Measurements from ENCODE around the gene PRR36. TPM values are rescaled to one million over a fixed set of nuclear protein-coding genes. Genes with fewer than 3 reads are reported as not detected.

PRR36 gene
- polyA plus RNA-seq, 10 donors, result 0.07 to 0.49 (median 0.30) TPM

GRCh38 chr19:7872306-7873204 is 1.6 kb downstream of the PRR36 start:
- DNase-seq, result no peak

DNA sequence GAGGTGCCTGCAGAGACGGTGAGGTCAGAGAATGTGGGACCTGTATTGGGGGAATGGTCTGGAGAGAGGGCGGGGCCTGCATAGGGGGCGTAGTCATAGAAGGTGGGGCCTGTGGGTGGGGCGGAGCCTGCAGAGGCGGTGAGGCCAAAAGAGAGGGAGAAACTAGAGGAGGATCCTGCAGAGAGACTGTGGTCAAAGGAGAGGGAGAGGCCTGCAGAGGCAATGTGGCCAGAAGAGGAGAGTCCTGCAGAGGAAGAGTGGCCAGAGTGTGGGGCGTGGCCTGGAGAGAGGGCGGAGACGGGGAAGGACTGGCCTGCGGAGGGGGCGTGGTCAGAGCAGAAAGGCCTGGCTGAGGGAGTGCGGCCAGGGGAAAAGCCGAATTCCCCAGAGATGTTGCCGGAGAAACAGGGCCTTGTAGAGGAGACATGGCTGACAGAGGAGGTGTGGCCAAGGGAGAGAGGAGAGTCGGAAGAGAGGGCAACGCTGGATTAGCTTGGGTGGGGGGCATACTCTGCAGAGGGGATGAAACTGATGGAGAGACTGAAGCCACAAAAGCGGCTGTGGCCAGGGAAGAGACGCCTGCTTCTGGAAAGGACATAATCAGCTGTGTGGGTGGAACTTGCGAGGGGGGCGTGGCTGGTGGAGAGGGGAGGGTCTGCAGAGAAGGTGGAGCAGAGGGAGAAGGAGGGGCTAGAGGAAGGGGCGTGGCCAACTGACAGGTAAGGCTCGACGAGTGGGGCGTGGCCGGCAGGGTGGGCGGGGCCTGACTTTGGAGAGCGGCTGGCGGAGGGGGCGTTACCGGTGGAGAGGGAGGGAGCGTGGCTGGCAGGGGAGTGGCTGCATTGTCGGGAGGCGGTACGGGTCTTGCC is 2.5 kb downstream of the PRR36 start:
- DNase-seq, result peak; percentile 59 to 92 (median 76)

GRCh38 chr19:7870571-7871436 is 3.4 kb downstream of the PRR36 start:
- peak in 1 of 3 donors; percentile 53 for DNase-seq

DNA sequence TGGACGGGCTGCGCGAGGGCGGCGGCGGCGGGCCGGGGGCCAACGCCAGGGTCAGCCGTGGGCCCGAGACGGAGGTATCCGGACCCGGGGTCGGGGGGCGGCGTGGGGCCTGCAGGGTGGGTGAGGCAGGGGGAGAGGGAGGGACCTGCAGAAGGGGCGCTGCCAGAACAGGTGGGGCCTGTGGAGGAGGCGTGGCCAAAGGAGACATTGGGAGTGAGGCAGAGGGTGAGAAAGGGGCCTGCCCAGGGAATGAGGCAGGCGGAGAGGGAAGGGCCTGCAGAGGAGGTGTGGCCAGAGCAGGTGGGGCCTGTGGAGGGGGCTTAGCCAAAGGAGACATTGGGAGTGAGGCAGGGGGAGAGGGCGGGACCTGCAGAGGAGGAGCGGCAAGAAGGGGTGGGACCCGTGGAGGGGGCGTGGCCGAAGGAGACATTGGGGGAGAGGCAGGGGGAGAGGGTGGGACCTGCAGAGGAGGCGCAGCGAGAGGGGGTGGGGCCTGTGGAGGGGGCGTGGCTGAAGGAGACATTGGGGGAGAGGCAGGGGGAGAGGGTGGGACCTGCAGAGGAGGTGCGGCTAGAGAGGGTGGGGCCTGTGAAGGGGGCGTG is 4.2 kb downstream of the PRR36 start:
- peak in 2 of 3 donors; percentile 51 to 75 for DNase-seq

DNA sequence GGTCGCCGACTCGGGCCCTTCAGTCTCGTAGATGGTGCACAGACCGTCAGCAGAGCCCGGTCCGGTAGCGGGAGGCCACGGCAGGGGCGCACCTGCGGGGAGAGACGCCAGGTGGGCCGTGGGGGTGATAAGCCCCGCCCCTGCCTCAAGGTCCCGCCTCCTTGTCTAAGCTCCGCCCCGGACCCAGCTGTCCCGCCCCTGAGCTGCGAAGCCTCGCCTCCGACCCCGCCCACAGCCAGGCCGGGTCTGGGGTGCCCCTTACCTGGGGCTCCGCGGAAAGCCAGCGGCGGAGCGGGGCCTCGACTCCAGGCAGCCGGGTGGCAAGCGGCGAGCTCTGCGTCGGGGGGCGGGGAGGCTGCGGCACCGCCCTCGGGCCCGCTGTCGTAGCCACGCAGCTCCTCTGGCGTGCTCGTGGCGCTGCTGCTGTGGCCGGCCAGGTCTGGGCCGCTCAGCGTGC is 4.7 kb downstream of the PRR36 start:
- DNase-seq, result peak in 2 of 3 donors; percentile 59 to 81

GRCh38 chr19:7868671-7869452 is 5.3 kb downstream of the PRR36 start:
- DNase-seq, result peak in 2 of 3 donors; percentile 81 to 89

DNA sequence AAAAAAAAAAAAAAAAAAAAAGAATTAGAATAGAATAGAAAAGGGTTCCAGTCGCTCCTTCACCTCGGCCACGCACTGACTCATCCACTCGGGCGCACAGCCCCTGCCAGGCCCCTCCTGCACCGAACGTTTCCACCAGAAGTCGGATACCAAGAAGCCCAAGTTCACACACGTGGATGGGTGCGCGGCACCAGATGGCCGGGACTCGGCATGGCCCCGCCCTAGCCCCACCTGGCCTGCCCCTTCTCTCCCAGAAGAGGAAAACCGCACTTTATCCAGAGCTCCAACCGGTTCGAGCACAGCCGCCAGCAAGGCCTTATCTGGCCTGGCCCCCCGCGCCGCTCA is 5.9 kb downstream of the PRR36 start:
- DNase-seq, result no peak

GRCh38 chr19:7867092-7867844 is 6.9 kb downstream of the PRR36 start:
- DNase-seq, result no peak

- no peak for DNase-seq
Observed at GRCh38 chr19:7866399-7867091, 7.6 kb downstream of the PRR36 start.

- no peak for DNase-seq
Observed at GRCh38 chr19:7865262-7865911, 8.8 kb downstream of the PRR36 start.

- DNase-seq, result no peak
Observed at GRCh38 chr19:7864690-7865074, 9.5 kb downstream of the PRR36 start.

- no peak for DNase-seq
Observed at GRCh38 chr19:7863971-7864689, 10.1 kb downstream of the PRR36 start.

- DNase-seq, result no peak
Observed at GRCh38 chr19:7863157-7863970, 10.8 kb downstream of the PRR36 start.

- peak in 1 of 3 donors; percentile 63 for DNase-seq
Observed at GRCh38 chr19:7862413-7862951, 11.7 kb downstream of the PRR36 start.

GRCh38 chr19:7861619-7862412 is 12.4 kb downstream of the PRR36 start:
- peak in 1 of 3 donors; percentile 28 for DNase-seq
